HepG2 (cell line): Measurements from ENCODE around the gene MFNG. TPM values are rescaled to one million over a fixed set of nuclear protein-coding genes. Genes with fewer than 3 reads are reported as not detected.

ENCODE experiments used
- GLI4 ChIP-seq: sonication (generic); formaldehyde crosslinking; IDR thresholded peaks from 2 replicates; pipeline ENCODE4 v1.5.1; 2020; ENCODE audit warnings: missing genetic modification reagents, mild to moderate bottlenecking, moderate library complexity, borderline replicate concordance
- ISX ChIP-seq: sonication (generic); formaldehyde crosslinking; conservative IDR thresholded peaks from 2 replicates; pipeline ENCODE4 v1.5.0; 2020; ENCODE audit warnings: missing genetic modification reagents
- KLF11 ChIP-seq: IDR thresholded peaks from 2 replicates; pipeline ENCODE4 v1.6.1; 2016; ENCODE audit warnings: missing compliant biosample characterization
- TEAD3 ChIP-seq: optimal IDR thresholded peaks from 2 replicates; pipeline ENCODE3; 2016; ENCODE audit warnings: borderline replicate concordance
- ZBTB42 ChIP-seq: sonication (generic); formaldehyde crosslinking; IDR thresholded peaks from 2 replicates; pipeline ENCODE4 v1.5.0; 2020; ENCODE audit warnings: mild to moderate bottlenecking, missing genetic modification reagents
- ZMYM3 ChIP-seq: sonication (generic); formaldehyde crosslinking; IDR thresholded peaks from 2 replicates; pipeline ENCODE4 v1.5.1; 2020; ENCODE audit warnings: mild to moderate bottlenecking, missing genetic modification reagents
- ZNF598 ChIP-seq: sonication (generic); formaldehyde crosslinking; IDR thresholded peaks from 2 replicates; pipeline ENCODE4 v1.5.1; 2020; ENCODE audit warnings: mild to moderate bottlenecking, missing genetic modification reagents, borderline replicate concordance
- ZNF619 ChIP-seq: sonication (generic); formaldehyde crosslinking; IDR thresholded peaks from 2 replicates; pipeline ENCODE4 v1.4.0; 2020; ENCODE audit warnings: mild to moderate bottlenecking, missing genetic modification reagents
- ZNF670 ChIP-seq: sonication (generic); formaldehyde crosslinking; IDR thresholded peaks from 2 replicates; pipeline ENCODE4 v1.8.0; 2022; ENCODE audit warnings: mild to moderate bottlenecking, missing genetic modification reagents, borderline replicate concordance
- ZNF773 ChIP-seq: sonication (generic); formaldehyde crosslinking; IDR thresholded peaks from 2 replicates; pipeline ENCODE4 v1.4.0; 2020; ENCODE audit warnings: missing genetic modification reagents, borderline replicate concordance
- ZSCAN29 ChIP-seq: sonication (generic); formaldehyde crosslinking; conservative IDR thresholded peaks from 2 replicates; pipeline ENCODE4 v1.4.0; 2020; ENCODE audit warnings: mild to moderate bottlenecking, missing genetic modification reagents
- polyA plus RNA-seq, 8 experiments: library from polyadenylated mRNA; depleted of rRNA in 3 of 8; stranded (reverse) in 7 of 8; unstranded in 1 of 8; fragments of >200 nt; fragmentation: Illumina TruSeq in 4 of 8; extraction: Trizol in 4 of 8; gene quantifications; 2 replicates each; pipeline versions ENCODE4 v1.2.1 to v1.2.3, GENCODE V29; 2011 to 2016; ENCODE audit warnings: low read depth in 4 of 8, missing spikeins in 1 of 8, mixed read lengths in 1 of 8; ENCODE audit not compliant: insufficient read depth in 1 of 8
- total RNA-seq, 5 experiments: library from RNA; depleted of rRNA; stranded (reverse); fragments of >200 nt; fragmentation: Illumina TruSeq; extraction: Trizol; gene quantifications; 2 replicates each; pipeline ENCODE4 v1.2.3, GENCODE V29; 2016; ENCODE audit warnings: low read depth in 1 of 5
- TF ChIP-seq, protein P1 (sequence below): IDR thresholded peaks from 2 replicates; pipeline ENCODE4 v1.6.1; 2016; ENCODE audit warnings: low read depth, control low read depth
- TF ChIP-seq, protein P2 (sequence below): sonication (generic); formaldehyde crosslinking; IDR thresholded peaks from 2 replicates; pipeline ENCODE4 v1.4.0; 2020; ENCODE audit warnings: missing genetic modification reagents, borderline replicate concordance
- TF ChIP-seq, protein P3 (sequence below): sonication (generic); formaldehyde crosslinking; IDR thresholded peaks from 2 replicates; pipeline ENCODE4 v1.8.0; 2023; ENCODE audit warnings: mild to moderate bottlenecking, missing genetic modification reagents
- TF ChIP-seq, protein P4 (sequence below): sonication (generic); formaldehyde crosslinking; IDR thresholded peaks from 2 replicates; pipeline ENCODE4 v1.8.1; 2023; ENCODE audit warnings: mild to moderate bottlenecking, missing genetic modification reagents
- TF ChIP-seq, protein P5 (sequence below): sonication (generic); formaldehyde crosslinking; IDR thresholded peaks from 2 replicates; pipeline ENCODE4 v1.8.0; 2022; ENCODE audit warnings: mild to moderate bottlenecking, missing genetic modification reagents; ENCODE audit not compliant: insufficient replicate concordance

The MFNG gene
- total and polyA plus RNA-seq, 2 of the 13 experiments (the other 11 are each of a cell fraction or from before 2014, with no cell fraction given), result 1.0 to 11.7 TPM

DNA sequence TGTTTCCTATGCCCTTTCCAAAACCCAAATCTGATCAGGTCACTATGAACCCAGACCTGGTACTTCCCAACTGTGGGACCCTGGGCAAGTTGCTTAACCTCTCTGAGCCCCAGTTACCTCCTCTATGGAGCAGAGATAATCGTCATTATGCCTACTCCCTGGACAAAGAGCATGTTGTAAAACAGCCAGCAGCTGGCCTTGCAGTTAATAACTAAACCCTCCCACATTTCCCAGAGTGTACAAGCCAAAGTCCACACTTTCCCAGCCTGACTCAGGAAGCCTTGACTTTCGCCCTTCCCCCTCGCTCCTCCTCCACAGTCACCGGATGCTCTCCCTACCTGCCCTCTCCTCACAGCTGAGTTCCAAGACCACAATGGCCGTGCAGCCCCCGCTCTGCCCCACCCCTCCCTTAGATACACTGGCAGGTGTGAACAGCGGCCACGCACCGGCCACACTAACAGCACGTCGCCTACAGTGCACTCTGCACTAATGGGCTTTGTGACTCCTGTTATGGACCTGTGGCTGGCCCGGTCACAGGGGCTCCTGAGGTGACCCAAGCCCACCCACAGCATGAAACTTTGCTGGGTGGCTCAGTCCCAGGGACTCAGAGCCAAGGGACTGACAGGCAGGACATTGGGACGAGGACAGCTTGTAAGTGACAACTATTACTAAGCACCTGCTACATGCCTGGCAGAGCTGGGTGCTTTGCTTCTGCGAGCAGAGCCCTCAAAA, 15.6 kb upstream of the MFNG start (continued):
- no peak; the same call in 1 of the 2 replicates for TF ChIP-seq ISX (CRISPR knock-in tag)
- TF ChIP-seq ZSCAN29 (CRISPR knock-in tag), result peak; percentile 95
- TF ChIP-seq, protein P1, sequence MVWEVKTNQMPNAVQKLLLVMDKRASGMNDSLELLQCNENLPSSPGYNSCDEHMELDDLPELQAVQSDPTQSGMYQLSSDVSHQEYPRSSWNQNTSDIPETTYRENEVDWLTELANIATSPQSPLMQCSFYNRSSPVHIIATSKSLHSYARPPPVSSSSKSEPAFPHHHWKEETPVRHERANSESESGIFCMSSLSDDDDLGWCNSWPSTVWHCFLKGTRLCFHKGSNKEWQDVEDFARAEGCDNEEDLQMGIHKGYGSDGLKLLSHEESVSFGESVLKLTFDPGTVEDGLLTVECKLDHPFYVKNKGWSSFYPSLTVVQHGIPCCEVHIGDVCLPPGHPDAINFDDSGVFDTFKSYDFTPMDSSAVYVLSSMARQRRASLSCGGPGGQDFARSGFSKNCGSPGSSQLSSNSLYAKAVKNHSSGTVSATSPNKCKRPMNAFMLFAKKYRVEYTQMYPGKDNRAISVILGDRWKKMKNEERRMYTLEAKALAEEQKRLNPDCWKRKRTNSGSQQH (CRISPR knock-in tag), result peak; percentile 88; the same call in 1 of the 2 replicates
- TF ChIP-seq, protein P2, sequence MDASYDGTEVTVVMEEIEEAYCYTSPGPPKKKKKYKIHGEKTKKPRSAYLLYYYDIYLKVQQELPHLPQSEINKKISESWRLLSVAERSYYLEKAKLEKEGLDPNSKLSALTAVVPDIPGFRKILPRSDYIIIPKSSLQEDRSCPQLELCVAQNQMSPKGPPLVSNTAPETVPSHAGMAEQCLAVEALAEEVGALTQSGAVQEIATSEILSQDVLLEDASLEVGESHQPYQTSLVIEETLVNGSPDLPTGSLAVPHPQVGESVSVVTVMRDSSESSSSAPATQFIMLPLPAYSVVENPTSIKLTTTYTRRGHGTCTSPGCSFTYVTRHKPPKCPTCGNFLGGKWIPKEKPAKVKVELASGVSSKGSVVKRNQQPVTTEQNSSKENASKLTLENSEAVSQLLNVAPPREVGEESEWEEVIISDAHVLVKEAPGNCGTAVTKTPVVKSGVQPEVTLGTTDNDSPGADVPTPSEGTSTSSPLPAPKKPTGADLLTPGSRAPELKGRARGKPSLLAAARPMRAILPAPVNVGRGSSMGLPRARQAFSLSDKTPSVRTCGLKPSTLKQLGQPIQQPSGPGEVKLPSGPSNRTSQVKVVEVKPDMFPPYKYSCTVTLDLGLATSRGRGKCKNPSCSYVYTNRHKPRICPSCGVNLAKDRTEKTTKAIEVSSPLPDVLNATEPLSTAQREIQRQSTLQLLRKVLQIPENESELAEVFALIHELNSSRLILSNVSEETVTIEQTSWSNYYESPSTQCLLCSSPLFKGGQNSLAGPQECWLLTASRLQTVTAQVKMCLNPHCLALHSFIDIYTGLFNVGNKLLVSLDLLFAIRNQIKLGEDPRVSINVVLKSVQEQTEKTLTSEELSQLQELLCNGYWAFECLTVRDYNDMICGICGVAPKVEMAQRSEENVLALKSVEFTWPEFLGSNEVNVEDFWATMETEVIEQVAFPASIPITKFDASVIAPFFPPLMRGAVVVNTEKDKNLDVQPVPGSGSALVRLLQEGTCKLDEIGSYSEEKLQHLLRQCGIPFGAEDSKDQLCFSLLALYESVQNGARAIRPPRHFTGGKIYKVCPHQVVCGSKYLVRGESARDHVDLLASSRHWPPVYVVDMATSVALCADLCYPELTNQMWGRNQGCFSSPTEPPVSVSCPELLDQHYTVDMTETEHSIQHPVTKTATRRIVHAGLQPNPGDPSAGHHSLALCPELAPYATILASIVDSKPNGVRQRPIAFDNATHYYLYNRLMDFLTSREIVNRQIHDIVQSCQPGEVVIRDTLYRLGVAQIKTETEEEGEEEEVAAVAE (CRISPR knock-in tag), result peak; percentile 64; the same call in 1 of the 2 replicates
- peak; percentile 69; the same call in 1 of the 2 replicates for TF ChIP-seq GLI4 (CRISPR knock-in tag)
- no peak for TF ChIP-seq ZNF773 (CRISPR knock-in tag)
- 0 out of 2 replicates have a peak, but pooled peaks have one; percentile 53 for TF ChIP-seq ZNF619 (CRISPR knock-in tag)
- TF ChIP-seq, protein P3, sequence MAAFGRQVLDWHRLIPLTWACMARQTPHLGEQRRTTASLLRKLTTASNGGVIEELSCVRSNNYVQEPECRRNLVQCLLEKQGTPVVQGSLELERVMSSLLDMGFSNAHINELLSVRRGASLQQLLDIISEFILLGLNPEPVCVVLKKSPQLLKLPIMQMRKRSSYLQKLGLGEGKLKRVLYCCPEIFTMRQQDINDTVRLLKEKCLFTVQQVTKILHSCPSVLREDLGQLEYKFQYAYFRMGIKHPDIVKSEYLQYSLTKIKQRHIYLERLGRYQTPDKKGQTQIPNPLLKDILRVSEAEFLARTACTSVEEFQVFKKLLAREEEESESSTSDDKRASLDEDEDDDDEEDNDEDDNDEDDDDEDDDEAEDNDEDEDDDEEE, result peak; percentile 81; the same call in 1 of the 2 replicates
- TF ChIP-seq, protein P4, sequence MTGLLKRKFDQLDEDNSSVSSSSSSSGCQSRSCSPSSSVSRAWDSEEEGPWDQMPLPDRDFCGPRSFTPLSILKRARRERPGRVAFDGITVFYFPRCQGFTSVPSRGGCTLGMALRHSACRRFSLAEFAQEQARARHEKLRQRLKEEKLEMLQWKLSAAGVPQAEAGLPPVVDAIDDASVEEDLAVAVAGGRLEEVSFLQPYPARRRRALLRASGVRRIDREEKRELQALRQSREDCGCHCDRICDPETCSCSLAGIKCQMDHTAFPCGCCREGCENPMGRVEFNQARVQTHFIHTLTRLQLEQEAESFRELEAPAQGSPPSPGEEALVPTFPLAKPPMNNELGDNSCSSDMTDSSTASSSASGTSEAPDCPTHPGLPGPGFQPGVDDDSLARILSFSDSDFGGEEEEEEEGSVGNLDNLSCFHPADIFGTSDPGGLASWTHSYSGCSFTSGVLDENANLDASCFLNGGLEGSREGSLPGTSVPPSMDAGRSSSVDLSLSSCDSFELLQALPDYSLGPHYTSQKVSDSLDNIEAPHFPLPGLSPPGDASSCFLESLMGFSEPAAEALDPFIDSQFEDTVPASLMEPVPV (CRISPR knock-in tag), result no peak
- TF ChIP-seq ZMYM3 (CRISPR knock-in tag), result peak; percentile 97
- TF ChIP-seq ZBTB42, result peak; percentile 84; the same call in 1 of the 2 replicates
- TF ChIP-seq TEAD3 (CRISPR knock-in tag), result peak; percentile 80
- peak; percentile 60; the same call in 1 of the 2 replicates for TF ChIP-seq ZNF598 (CRISPR knock-in tag)
- peak; percentile 98 for TF ChIP-seq ZNF670 (CRISPR knock-in tag)
- TF ChIP-seq KLF11 (CRISPR knock-in tag), result peak; percentile 49; the same call in 1 of the 2 replicates
- TF ChIP-seq, protein P5, sequence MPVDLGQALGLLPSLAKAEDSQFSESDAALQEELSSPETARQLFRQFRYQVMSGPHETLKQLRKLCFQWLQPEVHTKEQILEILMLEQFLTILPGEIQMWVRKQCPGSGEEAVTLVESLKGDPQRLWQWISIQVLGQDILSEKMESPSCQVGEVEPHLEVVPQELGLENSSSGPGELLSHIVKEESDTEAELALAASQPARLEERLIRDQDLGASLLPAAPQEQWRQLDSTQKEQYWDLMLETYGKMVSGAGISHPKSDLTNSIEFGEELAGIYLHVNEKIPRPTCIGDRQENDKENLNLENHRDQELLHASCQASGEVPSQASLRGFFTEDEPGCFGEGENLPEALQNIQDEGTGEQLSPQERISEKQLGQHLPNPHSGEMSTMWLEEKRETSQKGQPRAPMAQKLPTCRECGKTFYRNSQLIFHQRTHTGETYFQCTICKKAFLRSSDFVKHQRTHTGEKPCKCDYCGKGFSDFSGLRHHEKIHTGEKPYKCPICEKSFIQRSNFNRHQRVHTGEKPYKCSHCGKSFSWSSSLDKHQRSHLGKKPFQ (CRISPR knock-in tag), result peak; percentile 100
